HepG2 (cell line): ENCODE measurements around the gene MICAL3. TPM values are rescaled to one million over a fixed set of nuclear protein-coding genes. Genes with fewer than 3 reads are reported as not detected.
A peak's percentile ranks its signal among the peaks of the same experiment; 100 is the strongest.

Experiments
- ATM ChIP-seq: fragments of 450-650 bp; IDR thresholded peaks from 2 replicates; pipeline ENCODE4 v1.7.1; 2017; ENCODE audit warnings: mild to moderate bottlenecking, borderline replicate concordance
- ELF1 ChIP-seq: sonication (generic); formaldehyde crosslinking; IDR thresholded peaks from 2 replicates; pipeline ENCODE4 v1.4.0; 2020; ENCODE audit warnings: missing genetic modification reagents
- FOXM1 ChIP-seq: sonication (generic); formaldehyde crosslinking; IDR thresholded peaks from 2 replicates; pipeline ENCODE4 v1.5.0; 2020; ENCODE audit warnings: missing genetic modification reagents
- GABPB1 ChIP-seq: IDR thresholded peaks from 2 replicates; pipeline ENCODE4 v1.6.1; 2016; ENCODE audit warnings: mild to moderate bottlenecking, missing genetic modification reagents, moderate library complexity, missing compliant biosample characterization
- HOXA3 ChIP-seq: sonication (generic); formaldehyde crosslinking; IDR thresholded peaks from 2 replicates; pipeline ENCODE4 v1.5.0; 2020; ENCODE audit warnings: missing genetic modification reagents
- NFATC3 ChIP-seq: sonication (generic); formaldehyde crosslinking; IDR thresholded peaks from 2 replicates; pipeline ENCODE4 v1.5.1; 2020; ENCODE audit warnings: mild to moderate bottlenecking, missing genetic modification reagents
- POLR2G ChIP-seq: fragments of 200-400 bp; formaldehyde crosslinking; IDR thresholded peaks from 2 replicates; pipeline ENCODE4 v1.6.1; 2018; ENCODE audit warnings: mild to moderate bottlenecking, low read depth, low read length, moderate library complexity
- PRPF4 ChIP-seq: fragments of 200-400 bp; formaldehyde crosslinking; IDR thresholded peaks from 2 replicates; pipeline ENCODE4 v1.6.1; 2016; ENCODE audit warnings: low read length, low read depth; ENCODE audit not compliant: poor library complexity, severe bottlenecking
- RAD21 ChIP-seq: fragments of 450-650 bp; formaldehyde crosslinking; IDR thresholded peaks from 2 replicates; pipeline ENCODE4 v1.5.0; 2020; ENCODE audit warnings: mild to moderate bottlenecking
- REXO4 ChIP-seq: sonication (generic); formaldehyde crosslinking; IDR thresholded peaks from 2 replicates; pipeline ENCODE4 v1.8.0; 2022; ENCODE audit warnings: missing genetic modification reagents, mild to moderate bottlenecking, borderline replicate concordance
- RFX1 ChIP-seq: fragments of 450-650 bp; IDR thresholded peaks from 2 replicates; pipeline ENCODE4 v1.6.1; 2017
- SAFB2 ChIP-seq: sonication (generic); formaldehyde crosslinking; IDR thresholded peaks from 2 replicates; pipeline ENCODE4 v1.5.1; 2020; ENCODE audit warnings: missing genetic modification reagents, low read depth, mild to moderate bottlenecking, borderline replicate concordance
- SAP130 ChIP-seq: IDR thresholded peaks from 2 replicates; pipeline ENCODE4 v1.6.1; 2016; ENCODE audit warnings: low read depth
- SOX5 ChIP-seq: IDR thresholded peaks from 2 replicates; pipeline ENCODE4 v1.6.1; 2016; ENCODE audit warnings: borderline replicate concordance
- XRCC5 ChIP-seq: fragments of 200-400 bp; formaldehyde crosslinking; optimal IDR thresholded peaks from 2 replicates; pipeline ENCODE3; 2017; ENCODE audit warnings: mild to moderate bottlenecking, low read length
- ZBTB7B ChIP-seq: sonication (generic); formaldehyde crosslinking; IDR thresholded peaks from 2 replicates; pipeline ENCODE4 v1.4.0; 2020; ENCODE audit warnings: missing genetic modification reagents
- ZNF749 ChIP-seq: sonication (generic); formaldehyde crosslinking; IDR thresholded peaks from 2 replicates; pipeline ENCODE4 v1.8.0; 2022; ENCODE audit warnings: mild to moderate bottlenecking, missing genetic modification reagents, moderate library complexity, borderline replicate concordance
- ZSCAN21 ChIP-seq: sonication (generic); formaldehyde crosslinking; IDR thresholded peaks from 2 replicates; pipeline ENCODE4 v1.8.0; 2022; ENCODE audit warnings: mild to moderate bottlenecking, missing genetic modification reagents, moderate library complexity, borderline replicate concordance
- polyA plus RNA-seq, 8 experiments: library from polyadenylated mRNA; depleted of rRNA in 3 of 8; stranded (reverse) in 7 of 8; unstranded in 1 of 8; fragments of >200 nt; fragmentation: Illumina TruSeq in 4 of 8; extraction: Trizol in 4 of 8; gene quantifications; 2 replicates each; pipeline versions ENCODE4 v1.2.1 to v1.2.3, GENCODE V29; 2011 to 2016; ENCODE audit warnings: low read depth in 4 of 8, missing spikeins in 1 of 8, mixed read lengths in 1 of 8; ENCODE audit not compliant: insufficient read depth in 1 of 8
- total RNA-seq, 5 experiments: library from RNA; depleted of rRNA; stranded (reverse); fragments of >200 nt; fragmentation: Illumina TruSeq; extraction: Trizol; gene quantifications; 2 replicates each; pipeline ENCODE4 v1.2.3, GENCODE V29; 2016; ENCODE audit warnings: low read depth in 1 of 5
- TF ChIP-seq, protein P1 (sequence below): sonication (generic); formaldehyde crosslinking; IDR thresholded peaks from 2 replicates; pipeline ENCODE4 v1.5.1; 2020; ENCODE audit warnings: mild to moderate bottlenecking, missing genetic modification reagents, moderate library complexity
- TF ChIP-seq, protein P2 (sequence below): sonication (generic); formaldehyde crosslinking; IDR thresholded peaks from 2 replicates; pipeline ENCODE4 v1.4.0; 2020; ENCODE audit warnings: missing genetic modification reagents
- TF ChIP-seq, protein P3 (sequence below): sonication (generic); IDR thresholded peaks from 2 replicates; pipeline ENCODE4 v1.6.1; 2016; ENCODE audit warnings: low read depth, borderline replicate concordance
- TF ChIP-seq, protein P4 (sequence below): IDR thresholded peaks from 2 replicates; pipeline ENCODE4 v1.6.1; 2012; ENCODE audit warnings: inconsistent platforms

The MICAL3 gene
- total and polyA plus RNA-seq, 2 of the 13 experiments (the other 11 are each of a cell fraction or from before 2014, with no cell fraction given) = 5.3 to 12.5 TPM

DNA sequence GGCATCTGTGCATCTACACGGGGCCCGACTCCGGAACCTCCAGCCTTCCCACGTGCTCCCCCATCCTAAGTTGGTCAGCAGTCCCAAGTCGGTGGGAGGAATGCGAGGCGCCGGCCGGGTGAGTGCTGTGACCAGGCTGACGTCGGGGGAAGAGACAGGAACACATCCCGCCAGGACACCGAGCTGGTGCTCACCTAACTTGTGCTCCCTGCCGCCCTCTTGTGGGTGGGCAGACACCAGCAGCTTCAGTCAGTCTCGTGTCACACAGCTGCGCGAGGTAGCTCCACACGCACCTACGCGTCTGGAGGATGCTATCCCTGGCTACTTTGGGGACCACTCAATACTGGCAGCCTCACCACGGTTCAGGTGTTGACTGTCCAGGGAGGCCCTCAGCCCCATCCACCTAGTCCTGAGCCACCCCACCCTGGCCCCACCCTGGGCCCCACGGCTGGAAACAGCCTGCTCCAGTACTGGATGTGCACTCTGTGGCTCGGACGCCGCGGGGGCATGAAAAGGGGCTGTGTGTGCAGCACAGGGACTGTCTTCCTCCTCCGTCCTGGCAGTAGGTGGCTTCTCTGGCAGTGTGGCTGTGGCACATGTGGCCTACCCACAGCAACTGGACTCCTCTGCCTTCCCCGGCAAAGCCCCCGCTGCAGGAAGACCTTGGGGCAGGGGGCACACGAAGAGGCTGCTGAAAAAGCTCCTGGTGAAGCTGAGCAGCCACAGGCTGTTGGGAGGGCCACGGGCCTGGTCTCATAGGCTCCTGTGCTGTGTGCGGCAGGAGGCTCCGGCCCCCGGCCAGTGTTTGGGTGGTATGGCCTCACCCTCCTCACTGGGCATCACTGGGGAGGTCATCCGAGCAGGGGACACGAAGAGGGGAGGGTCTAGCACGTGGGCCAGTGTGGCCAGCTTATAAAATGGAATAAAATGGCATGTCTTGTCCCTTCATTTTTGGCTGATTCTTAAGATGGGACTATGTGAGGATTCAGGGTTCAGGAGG lies 238.9 kb downstream of the MICAL3 start (continued):
- TF ChIP-seq, protein P1, sequence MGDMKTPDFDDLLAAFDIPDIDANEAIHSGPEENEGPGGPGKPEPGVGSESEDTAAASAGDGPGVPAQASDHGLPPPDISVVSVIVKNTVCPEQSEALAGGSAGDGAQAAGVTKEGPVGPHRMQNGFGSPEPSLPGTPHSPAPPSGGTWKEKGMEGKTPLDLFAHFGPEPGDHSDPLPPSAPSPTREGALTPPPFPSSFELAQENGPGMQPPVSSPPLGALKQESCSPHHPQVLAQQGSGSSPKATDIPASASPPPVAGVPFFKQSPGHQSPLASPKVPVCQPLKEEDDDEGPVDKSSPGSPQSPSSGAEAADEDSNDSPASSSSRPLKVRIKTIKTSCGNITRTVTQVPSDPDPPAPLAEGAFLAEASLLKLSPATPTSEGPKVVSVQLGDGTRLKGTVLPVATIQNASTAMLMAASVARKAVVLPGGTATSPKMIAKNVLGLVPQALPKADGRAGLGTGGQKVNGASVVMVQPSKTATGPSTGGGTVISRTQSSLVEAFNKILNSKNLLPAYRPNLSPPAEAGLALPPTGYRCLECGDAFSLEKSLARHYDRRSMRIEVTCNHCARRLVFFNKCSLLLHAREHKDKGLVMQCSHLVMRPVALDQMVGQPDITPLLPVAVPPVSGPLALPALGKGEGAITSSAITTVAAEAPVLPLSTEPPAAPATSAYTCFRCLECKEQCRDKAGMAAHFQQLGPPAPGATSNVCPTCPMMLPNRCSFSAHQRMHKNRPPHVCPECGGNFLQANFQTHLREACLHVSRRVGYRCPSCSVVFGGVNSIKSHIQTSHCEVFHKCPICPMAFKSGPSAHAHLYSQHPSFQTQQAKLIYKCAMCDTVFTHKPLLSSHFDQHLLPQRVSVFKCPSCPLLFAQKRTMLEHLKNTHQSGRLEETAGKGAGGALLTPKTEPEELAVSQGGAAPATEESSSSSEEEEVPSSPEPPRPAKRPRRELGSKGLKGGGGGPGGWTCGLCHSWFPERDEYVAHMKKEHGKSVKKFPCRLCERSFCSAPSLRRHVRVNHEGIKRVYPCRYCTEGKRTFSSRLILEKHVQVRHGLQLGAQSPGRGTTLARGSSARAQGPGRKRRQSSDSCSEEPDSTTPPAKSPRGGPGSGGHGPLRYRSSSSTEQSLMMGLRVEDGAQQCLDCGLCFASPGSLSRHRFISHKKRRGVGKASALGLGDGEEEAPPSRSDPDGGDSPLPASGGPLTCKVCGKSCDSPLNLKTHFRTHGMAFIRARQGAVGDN (CRISPR knock-in tag) = peak; percentile 76
- TF ChIP-seq ZBTB7B (CRISPR knock-in tag) (0 out of 2 replicates have a peak, but pooled peaks have one; percentile 34), SAP130 (CRISPR knock-in tag) (peak; percentile 34; the same call in 1 of the 2 replicates), HOXA3 (CRISPR knock-in tag) (peak; percentile 70), REXO4 (CRISPR knock-in tag) (no peak), PRPF4 (no peak), ELF1 (CRISPR knock-in tag) (no peak), POLR2G (0 out of 2 replicates have a peak, but pooled peaks have one; percentile 33), RAD21 (CRISPR knock-in tag) (peak; percentile 84; the same call in 1 of the 2 replicates), ZSCAN21 (CRISPR knock-in tag) (no peak), XRCC5 (peak; percentile 44), FOXM1 (CRISPR knock-in tag) (no peak), RFX1 (no peak), NFATC3 (CRISPR knock-in tag) (no peak), GABPB1 (CRISPR knock-in tag) (peak; percentile 37; the same call in 1 of the 2 replicates), SOX5 (CRISPR knock-in tag) (no peak), ATM (no peak), ZNF749 (CRISPR knock-in tag) (no peak), SAFB2 (CRISPR knock-in tag) (0 out of 2 replicates have a peak, but pooled peaks have one; percentile 43)
- TF ChIP-seq, protein P2, sequence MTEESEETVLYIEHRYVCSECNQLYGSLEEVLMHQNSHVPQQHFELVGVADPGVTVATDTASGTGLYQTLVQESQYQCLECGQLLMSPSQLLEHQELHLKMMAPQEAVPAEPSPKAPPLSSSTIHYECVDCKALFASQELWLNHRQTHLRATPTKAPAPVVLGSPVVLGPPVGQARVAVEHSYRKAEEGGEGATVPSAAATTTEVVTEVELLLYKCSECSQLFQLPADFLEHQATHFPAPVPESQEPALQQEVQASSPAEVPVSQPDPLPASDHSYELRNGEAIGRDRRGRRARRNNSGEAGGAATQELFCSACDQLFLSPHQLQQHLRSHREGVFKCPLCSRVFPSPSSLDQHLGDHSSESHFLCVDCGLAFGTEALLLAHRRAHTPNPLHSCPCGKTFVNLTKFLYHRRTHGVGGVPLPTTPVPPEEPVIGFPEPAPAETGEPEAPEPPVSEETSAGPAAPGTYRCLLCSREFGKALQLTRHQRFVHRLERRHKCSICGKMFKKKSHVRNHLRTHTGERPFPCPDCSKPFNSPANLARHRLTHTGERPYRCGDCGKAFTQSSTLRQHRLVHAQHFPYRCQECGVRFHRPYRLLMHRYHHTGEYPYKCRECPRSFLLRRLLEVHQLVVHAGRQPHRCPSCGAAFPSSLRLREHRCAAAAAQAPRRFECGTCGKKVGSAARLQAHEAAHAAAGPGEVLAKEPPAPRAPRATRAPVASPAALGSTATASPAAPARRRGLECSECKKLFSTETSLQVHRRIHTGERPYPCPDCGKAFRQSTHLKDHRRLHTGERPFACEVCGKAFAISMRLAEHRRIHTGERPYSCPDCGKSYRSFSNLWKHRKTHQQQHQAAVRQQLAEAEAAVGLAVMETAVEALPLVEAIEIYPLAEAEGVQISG (CRISPR knock-in tag) = peak; percentile 49; the same call in 1 of the 2 replicates
- TF ChIP-seq, protein P3, sequence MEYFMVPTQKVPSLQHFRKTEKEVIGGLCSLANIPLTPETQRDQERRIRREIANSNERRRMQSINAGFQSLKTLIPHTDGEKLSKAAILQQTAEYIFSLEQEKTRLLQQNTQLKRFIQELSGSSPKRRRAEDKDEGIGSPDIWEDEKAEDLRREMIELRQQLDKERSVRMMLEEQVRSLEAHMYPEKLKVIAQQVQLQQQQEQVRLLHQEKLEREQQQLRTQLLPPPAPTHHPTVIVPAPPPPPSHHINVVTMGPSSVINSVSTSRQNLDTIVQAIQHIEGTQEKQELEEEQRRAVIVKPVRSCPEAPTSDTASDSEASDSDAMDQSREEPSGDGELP = peak; percentile 19; the same call in 1 of the 2 replicates
- TF ChIP-seq, protein P4, sequence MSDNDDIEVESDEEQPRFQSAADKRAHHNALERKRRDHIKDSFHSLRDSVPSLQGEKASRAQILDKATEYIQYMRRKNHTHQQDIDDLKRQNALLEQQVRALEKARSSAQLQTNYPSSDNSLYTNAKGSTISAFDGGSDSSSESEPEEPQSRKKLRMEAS = peak; percentile 75
